GM06990 (cell line): ENCODE measurements around the gene IGFBP4.
A peak's percentile ranks its signal among the peaks of the same experiment; 100 is the strongest.

ENCODE experiments used
- DNase-seq: peaks from one replicate; pipeline ENCODE4 v3.0.0-alpha.2; 2011; ENCODE audit not compliant: insufficient read length; ENCODE audit errors: extremely low read depth
- H3K27me3 ChIP-seq: replicated peaks from 2 replicates; pipeline ENCODE4 v1.6.0; 2011; ENCODE audit warnings: low read length; ENCODE audit not compliant: control insufficient read depth, insufficient read depth
- H3K36me3 ChIP-seq: 2 replicates; pipeline ENCODE4 v1.5.1; 2011; ENCODE audit warnings: low read length; ENCODE audit not compliant: control insufficient read depth, insufficient read depth
- H3K4me3 ChIP-seq: replicated peaks from 2 replicates; pipeline ENCODE4 v1.5.1; 2011; ENCODE audit warnings: low read depth, mild to moderate bottlenecking, control low read depth, low read length
- CTCF ChIP-seq: IDR thresholded peaks from 2 replicates; pipeline ENCODE4 v1.5.1; 2011; ENCODE audit warnings: low read length, control low read depth, mild to moderate bottlenecking, inconsistent platforms; ENCODE audit not compliant: insufficient read depth, poor library complexity, severe bottlenecking

Gene IGFBP4

GRCh38 chr17:40433551-40434415 is 9.5 kb upstream of the IGFBP4 start:
- Histone ChIP-seq H3K4me3 (no peak overlapping the region), H3K27me3 (peaks cover 2% of the 10 kb centered on the region; the same call in 1 of the 2 replicates), H3K36me3 (no peaks in the 10 kb centered on the region)
- DNase-seq: no peak
- peak; percentile 69 for TF ChIP-seq CTCF

GRCh38 chr17:40436636-40437035 is 6.6 kb upstream of the IGFBP4 start:
- TF ChIP-seq CTCF: no peak
- no peak for DNase-seq
- H3K36me3 ChIP-seq: no peaks in the 10 kb centered on the region
- H3K27me3 ChIP-seq: peaks cover 2% of the 10 kb centered on the region
- no peak overlapping the region for H3K4me3 ChIP-seq

GRCh38 chr17:40437095-40437732 is 6.0 kb upstream of the IGFBP4 start:
- Histone ChIP-seq H3K36me3 (no peaks in the 10 kb centered on the region), H3K27me3 (peaks cover 2% of the 10 kb centered on the region), H3K4me3 (no peak overlapping the region)
- no peak for DNase-seq
- no peak for TF ChIP-seq CTCF

- no peaks in the 10 kb centered on the region; the same call in none of the 2 replicates for H3K27me3 ChIP-seq
- no peak for DNase-seq
- TF ChIP-seq CTCF: no peak
- H3K4me3 ChIP-seq: no peak overlapping the region
- H3K36me3 ChIP-seq: no peaks in the 10 kb centered on the region
Observed at GRCh38 chr17:40440166-40440565, 3.1 kb upstream of the IGFBP4 start.

GRCh38 chr17:40442392-40443195 is 656 bp upstream of the IGFBP4 start:
- TF ChIP-seq CTCF: no peak
- Histone ChIP-seq H3K27me3 (no peaks in the 10 kb centered on the region; the same call in none of the 2 replicates), H3K36me3 (no peaks in the 10 kb centered on the region), H3K4me3 (no peak overlapping the region; the same call in 1 of the 2 replicates)
- DNase-seq: no peak
